Stimulated activated CD4-positive, alpha-beta T cell treated with anti-CD3 and anti-CD28 coated beads, Interleukin-15, amount 100 ng/mL, for 24 hours (primary cell): ENCODE results near the gene UACA.

ENCODE experiments used
- DNase-seq: peaks from one replicate; pipeline ENCODE4 v3.0.0-alpha.2; 2020

UACA gene

DNA sequence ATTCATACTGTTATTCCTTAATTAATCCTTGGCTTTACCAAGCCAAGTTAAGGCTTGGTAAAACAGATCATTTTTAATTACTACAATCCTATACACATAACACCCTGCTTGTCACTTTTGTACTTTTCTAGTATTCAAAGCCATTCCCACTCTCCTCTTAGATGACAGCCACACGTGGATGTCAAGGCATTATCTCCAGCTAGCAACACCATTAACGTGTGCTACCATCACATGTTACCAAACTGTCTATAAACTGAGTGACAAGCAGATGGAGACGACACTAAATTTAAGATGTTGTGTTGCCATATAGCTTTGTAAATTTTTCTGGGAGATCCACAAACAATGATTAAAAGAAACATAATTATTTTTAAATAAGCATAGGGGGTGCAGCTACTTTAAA lies 103.7 kb downstream of the UACA start:
- no peak for DNase-seq

GRCh38 chr15:70658641-70659040 lies 104.7 kb downstream of the UACA start:
- no peak for DNase-seq

- DNase-seq: no peak
Observed at GRCh38 chr15:70653426-70653825, 109.9 kb downstream of the UACA start.

- DNase-seq: no peak
Observed at GRCh38 chr15:70652341-70652740, 111.0 kb downstream of the UACA start.

- no peak for DNase-seq
Observed at GRCh38 chr15:70651303-70651845, 112.0 kb downstream of the UACA start.

- DNase-seq: no peak
Observed at GRCh38 chr15:70650567-70651302, 112.6 kb downstream of the UACA start.

DNA sequence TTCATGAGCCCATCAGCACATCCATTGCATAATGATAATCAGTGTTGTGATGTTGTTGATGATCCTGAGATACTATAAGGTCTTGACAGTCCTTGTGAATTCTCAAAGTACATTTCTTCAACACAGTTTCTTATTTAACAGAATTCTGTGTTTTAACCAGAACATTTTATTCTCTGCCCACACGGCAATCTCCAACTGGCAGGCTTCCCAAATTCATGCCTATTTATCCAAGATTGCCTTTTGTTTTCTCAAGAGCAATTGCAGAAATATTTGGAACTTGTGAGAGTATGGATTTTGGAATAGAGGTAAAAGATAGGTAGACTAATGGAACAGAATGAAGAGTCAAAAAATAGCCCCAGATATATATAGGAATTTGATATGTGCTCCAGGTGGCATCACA lies 116.0 kb downstream of the UACA start:
- DNase-seq: no peak

DNA sequence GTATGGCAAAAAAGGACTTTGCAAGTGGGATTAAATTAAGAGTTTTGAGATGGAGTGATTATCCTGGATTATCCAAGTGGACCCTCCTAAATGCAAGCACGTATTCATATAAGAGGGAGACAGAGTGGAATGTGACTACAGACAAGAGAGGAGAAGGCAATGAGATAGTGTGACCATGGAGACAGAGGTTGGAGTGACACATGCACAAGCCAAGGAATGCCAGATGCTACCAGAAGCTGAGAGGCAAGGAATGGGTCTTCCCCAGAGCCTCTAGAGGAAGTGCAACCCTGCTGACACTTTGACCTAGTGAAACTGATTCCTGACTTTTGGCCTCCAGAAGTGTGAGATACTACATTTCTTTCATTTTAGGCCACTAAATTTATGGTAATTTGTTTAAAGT lies 117.2 kb downstream of the UACA start:
- DNase-seq: no peak

DNA sequence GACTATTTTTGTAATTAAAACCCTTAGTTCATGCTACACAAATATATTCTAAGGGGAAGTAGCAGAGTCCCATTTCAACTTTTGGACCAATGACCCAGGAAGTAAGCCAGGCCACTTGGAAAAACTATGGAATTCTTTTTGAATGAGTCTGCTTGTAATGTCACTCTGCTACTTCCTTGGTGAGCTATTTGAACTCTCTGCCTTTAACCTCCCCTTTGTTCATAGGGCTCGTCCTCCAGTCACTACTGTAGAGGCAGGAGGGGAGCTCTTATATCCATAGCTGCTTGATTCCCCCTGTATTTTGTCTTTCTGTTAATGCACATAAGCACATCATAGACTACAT lies 119.6 kb downstream of the UACA start:
- no peak for DNase-seq

GRCh38 chr15:70643106-70643782 lies 120.1 kb downstream of the UACA start:
- DNase-seq: no peak

DNA sequence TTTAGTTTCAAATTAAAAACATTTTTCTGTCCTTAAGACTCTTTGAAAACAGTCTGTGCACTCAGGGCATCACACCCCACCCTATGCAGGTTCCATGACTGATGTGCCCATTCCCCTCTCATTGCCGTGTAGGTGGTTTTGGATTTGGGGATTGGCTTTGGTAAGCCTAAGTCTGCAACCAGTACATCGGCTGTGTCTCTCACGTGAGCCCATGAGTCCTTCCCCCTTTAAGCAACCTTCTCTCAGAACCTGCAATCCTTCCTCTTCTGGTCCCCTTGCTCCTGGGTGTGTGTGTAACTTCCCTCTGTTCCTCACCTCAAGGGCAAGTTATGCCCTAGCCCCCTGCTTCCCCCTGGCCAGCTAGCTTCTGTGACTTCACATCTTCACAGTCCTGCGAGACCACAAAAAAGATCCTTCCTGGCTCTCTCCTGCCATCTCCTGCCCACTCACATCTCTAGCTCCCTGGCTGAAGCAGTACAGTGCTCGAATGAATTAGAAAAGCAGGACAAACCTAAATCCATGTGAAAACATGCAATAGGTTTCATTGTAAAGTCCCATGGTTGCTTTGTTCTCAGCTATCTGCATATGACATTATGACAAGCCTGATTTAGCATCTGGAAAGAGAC lies 126.7 kb downstream of the UACA start:
- DNase-seq: no peak

DNA sequence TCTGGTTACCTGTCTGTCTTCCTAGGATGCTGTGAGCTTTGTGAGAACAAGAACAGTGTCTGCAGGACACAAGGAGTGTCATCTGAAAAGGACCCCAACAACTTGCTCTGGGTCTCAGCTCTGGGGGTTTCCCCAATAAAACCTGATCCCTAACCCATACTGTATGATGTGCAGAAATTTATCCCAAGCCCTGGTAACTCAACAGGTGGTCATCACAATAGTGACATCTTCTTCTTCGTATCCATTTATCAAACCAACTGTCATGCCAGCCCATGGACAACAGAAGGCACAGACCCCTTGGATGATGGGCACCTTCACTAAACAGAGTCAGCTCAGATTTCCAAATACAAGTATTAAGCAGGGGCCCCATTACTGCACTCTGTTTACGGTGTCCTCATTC lies 127.5 kb downstream of the UACA start:
- DNase-seq: no peak

- no peak for DNase-seq
Observed at GRCh38 chr15:70633991-70634390, 129.4 kb downstream of the UACA start.

DNA sequence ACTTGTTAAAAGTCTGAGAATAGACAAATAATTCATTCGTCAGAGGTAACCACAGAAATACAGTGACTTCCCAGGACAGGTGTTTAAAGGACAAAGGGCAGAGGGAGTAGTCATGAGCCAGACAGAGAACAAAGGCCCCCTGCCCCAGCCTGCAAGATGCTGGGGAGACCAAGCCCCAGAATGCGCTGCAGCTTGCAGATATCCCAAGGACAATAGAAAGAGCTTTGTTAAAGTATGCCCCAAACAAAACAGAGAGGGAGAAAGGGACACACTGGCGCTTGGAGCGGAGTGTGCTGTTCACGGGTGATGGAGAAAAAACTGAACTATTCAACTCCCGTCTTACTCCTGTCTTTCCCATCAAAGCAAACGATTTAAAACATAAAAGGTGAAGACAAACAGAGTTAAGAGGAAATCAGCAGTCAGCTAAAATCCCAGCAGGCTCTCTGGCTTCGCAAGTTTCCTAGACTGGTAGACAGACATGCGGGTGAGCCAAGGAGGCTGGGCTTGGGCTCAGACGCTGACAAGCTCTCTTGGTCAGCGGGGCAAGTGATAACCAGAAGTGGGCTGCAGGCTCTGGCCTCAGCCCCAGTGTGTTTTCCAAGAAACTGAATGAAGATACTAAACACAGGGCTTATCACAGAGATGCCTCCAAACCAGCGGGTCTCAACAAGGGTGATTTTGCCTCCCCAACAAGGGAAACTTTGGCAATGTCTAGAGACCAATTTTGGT lies 130.1 kb downstream of the UACA start:
- no peak for DNase-seq

GRCh38 chr15:70632491-70633102 lies 130.8 kb downstream of the UACA start:
- DNase-seq: no peak

DNA sequence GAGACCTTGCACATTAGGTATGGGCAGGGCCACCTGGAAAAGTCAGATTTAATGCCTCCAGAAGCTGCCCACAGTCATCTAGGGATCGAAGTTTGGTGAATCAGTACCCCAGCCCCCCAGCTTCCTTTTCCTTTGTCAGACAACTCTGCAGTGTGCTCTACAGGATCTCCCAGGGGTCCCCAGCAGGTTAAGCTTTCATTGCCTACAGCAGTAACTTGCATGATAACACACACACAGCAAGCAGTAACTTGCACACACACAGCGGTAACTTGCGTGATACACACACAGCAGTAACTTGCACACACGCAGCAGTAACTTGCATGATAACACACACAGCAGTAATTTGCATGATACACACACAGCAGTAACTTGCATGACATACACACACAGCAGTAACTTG lies 131.3 kb downstream of the UACA start:
- DNase-seq: no peak

DNA sequence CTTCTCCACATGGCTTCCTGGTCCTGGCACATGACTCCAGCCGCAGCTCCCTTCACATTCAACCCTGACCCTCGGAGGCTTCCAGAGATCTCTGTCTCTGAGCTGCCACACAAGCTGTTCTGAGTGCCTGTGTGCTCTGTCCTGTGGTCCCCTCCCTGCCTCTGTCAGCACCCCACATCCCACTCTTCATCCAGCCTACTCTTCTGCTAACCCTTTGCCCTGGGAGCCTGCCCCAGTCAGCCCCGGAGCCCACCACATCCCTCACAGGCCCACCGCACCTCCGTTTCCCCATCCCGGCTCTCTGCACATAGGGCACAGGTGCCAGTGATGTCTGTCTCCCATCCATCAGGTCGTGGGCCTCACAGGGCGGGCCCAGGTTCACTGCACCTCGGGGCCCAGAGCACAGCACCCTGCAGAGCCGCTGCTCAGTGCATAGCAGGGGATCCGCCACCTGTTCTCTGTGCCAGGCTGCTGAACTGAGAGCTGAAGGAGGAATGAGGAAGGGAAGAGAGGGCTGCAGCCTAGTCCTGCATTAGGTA lies 133.6 kb downstream of the UACA start:
- DNase-seq: no peak

- DNase-seq: no peak
Observed at GRCh38 chr15:70628549-70628896, 134.8 kb downstream of the UACA start.

GRCh38 chr15:70627734-70628548 lies 135.4 kb downstream of the UACA start:
- DNase-seq: no peak

DNA sequence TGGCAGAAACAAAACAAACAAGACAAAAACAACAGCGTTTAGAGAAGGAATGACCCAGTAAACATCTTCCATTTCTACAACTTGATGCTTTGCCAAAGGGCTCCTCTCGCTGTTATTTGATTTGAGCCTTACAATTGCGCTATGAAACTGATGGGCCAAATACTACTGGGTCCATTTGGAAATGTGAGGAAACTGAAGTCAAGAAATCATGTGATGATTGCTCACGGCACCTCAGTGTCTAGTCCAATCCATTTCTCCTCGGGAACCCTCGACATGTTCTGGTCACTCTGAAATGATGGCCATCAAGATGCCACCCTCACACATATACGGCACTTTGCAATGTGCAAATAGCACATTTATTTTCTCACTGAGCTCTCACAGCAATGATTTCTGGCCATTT lies 136.0 kb downstream of the UACA start:
- no peak for DNase-seq

DNA sequence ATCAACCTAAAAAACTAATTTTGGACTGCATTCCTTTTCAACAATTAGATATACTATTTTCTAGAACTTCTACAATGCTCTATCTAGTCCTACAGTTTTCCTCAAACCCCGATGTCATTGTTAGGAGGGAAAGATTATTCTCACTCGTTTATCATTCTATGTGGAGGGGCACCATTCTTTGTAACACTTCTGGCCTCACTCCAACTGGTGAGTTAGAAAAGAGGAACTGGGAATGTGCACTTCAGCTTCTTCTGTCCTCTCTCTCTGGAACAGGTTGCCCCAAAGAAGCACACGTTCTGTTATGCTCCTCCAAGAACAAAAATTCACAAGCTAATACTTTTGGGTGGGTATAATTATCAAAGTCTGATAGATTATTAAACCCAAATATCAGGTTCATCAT lies 137.9 kb downstream of the UACA start:
- no peak for DNase-seq

- DNase-seq: no peak
Observed at GRCh38 chr15:70625011-70625410, 138.3 kb downstream of the UACA start.
